ENCODE data around the gene INPP4A.

DNA sequence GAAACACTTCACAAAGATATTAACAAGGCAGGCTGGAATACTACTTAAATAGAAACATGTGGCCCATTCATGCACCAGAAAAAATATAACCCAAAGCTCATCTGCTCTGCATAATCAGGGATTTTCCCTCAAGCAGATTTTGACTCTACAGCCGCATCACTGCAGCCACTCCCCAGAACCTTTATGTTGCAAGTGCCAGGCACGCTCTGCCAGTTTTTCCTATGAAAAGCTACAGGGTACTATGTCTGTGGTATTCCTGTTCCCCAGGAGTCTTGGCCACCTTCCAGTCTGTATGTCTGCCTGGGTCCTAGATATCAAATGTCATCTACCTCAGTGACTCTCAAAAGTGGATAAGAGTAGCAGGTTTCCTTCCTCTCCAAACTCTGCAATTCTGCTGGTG is 159.9 kb downstream of the INPP4A start:
- TF ChIP-seq SMC3 (IDR thresholded peaks at IDR 0.05) (no peak), FOSL2 (IDR thresholded peaks at IDR 0.05) (no peak), FOSL2 (CRISPR knock-in tag; IDR thresholded peaks at IDR 0.05) (no peak), RFX5 (IDR thresholded peaks at IDR 0.05) (no peak), POLR2A (IDR thresholded peaks at IDR 0.05; ENCODE audit: low read length) (no peak), HOXA7 (CRISPR knock-in tag; IDR thresholded peaks at IDR 0.05) (no peak)
- TF ChIP-seq, protein P1, sequence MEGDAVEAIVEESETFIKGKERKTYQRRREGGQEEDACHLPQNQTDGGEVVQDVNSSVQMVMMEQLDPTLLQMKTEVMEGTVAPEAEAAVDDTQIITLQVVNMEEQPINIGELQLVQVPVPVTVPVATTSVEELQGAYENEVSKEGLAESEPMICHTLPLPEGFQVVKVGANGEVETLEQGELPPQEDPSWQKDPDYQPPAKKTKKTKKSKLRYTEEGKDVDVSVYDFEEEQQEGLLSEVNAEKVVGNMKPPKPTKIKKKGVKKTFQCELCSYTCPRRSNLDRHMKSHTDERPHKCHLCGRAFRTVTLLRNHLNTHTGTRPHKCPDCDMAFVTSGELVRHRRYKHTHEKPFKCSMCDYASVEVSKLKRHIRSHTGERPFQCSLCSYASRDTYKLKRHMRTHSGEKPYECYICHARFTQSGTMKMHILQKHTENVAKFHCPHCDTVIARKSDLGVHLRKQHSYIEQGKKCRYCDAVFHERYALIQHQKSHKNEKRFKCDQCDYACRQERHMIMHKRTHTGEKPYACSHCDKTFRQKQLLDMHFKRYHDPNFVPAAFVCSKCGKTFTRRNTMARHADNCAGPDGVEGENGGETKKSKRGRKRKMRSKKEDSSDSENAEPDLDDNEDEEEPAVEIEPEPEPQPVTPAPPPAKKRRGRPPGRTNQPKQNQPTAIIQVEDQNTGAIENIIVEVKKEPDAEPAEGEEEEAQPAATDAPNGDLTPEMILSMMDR (IDR thresholded peaks at IDR 0.05), result no peak
